Measurements from ENCODE around the gene CLEC9A. TPM values are rescaled to one million over a fixed set of nuclear protein-coding genes. Genes with fewer than 3 reads are reported as not detected.

Gene CLEC9A
- total and polyA plus RNA-seq, 2 donors (not counting 1 experiment from before 2014, with no cell fraction given) = not detected

GRCh38 chr12:10094646-10095395 is 64.3 kb downstream of the CLEC9A start:
- Histone ChIP-seq H3K36me3 (ENCODE audit: control insufficient read depth, insufficient read depth, low read length) (no peaks in the 10 kb centered on the region), H2AFZ (ENCODE audit: low read length) (no peak overlapping the region), H4K20me1 (ENCODE audit: control insufficient read depth, extremely low read depth, insufficient read depth, low read length) (no peaks in the 10 kb centered on the region), H3K9me3 (ENCODE audit: control insufficient read depth, insufficient read depth, low read depth, low read length) (no peaks in the 10 kb centered on the region), H3K9ac (ENCODE audit: insufficient read depth, low read length) (no peak overlapping the region), H3K4me3 (replicated peaks in 1 of 4; ENCODE audit: control extremely low read depth in 1 of 4, insufficient read depth in 1 of 4, low read depth in 3 of 4, low read length in 4 of 4) (no peak overlapping the region), H3K27ac (ENCODE audit: insufficient read depth, low read length) (no peak overlapping the region), H3K4me1 (ENCODE audit: control insufficient read depth, extremely low read depth, insufficient read depth, low read length) (no peaks in the 10 kb centered on the region), H3K27me3 (ENCODE audit: control insufficient read depth, insufficient read depth, low read length) (no peaks in the 10 kb centered on the region), H3K79me2 (ENCODE audit: control insufficient read depth, insufficient read depth, low read length) (no peaks in the 10 kb centered on the region), H3K4me2 (ENCODE audit: extremely low read depth, insufficient read depth, low read length) (no peak overlapping the region)
- no peak for DNase-seq (ENCODE audit: low read depth in 2 of 2)
- TF ChIP-seq CTCF (conservative IDR thresholded peaks at IDR 0.05 in 1 of 2, IDR thresholded peaks at IDR 0.05 in 1 of 2; ENCODE audit: low read depth in 1 of 2, low read length in 2 of 2) (no peak), EZH2 (IDR thresholded peaks at IDR 0.05; ENCODE audit: low read length, missing control alignments) (no peak)

DNA sequence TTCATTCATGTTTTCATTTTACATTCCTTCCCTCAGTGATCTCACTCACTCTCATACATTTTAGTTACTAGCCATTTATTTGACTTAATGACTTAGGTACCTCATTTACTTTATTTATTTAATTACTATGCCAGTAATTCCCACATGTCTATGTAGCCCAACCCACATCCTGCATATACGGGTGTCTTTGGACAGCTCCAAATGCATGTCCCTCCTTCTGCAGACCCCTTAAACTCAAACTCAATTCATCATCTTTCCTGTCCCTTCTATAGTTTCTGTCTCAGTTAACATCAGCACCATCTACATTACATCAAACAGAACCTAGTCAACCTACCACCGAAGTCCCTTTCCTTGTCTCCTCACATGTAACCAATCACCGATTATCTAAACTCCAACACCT is 65.5 kb downstream of the CLEC9A start:
- H3K4me2 ChIP-seq (ENCODE audit: extremely low read depth, insufficient read depth, low read length) = no peak overlapping the region
- no peak overlapping the region for H3K4me3 ChIP-seq (replicated peaks in 1 of 4; ENCODE audit: control extremely low read depth in 1 of 4, insufficient read depth in 1 of 4, low read depth in 3 of 4, low read length in 4 of 4)
- H3K27me3 ChIP-seq (ENCODE audit: control insufficient read depth, insufficient read depth, low read length) = no peaks in the 10 kb centered on the region
- no peaks in the 10 kb centered on the region for H3K4me1 ChIP-seq (ENCODE audit: control insufficient read depth, extremely low read depth, insufficient read depth, low read length)
- no peak overlapping the region for H3K9ac ChIP-seq (ENCODE audit: insufficient read depth, low read length)
- no peaks in the 10 kb centered on the region for H3K9me3 ChIP-seq (ENCODE audit: control insufficient read depth, insufficient read depth, low read depth, low read length)
- TF ChIP-seq EZH2 (IDR thresholded peaks at IDR 0.05; ENCODE audit: low read length, missing control alignments) (no peak), CTCF (conservative IDR thresholded peaks at IDR 0.05 in 1 of 2, IDR thresholded peaks at IDR 0.05 in 1 of 2; ENCODE audit: low read depth in 1 of 2, low read length in 2 of 2) (no peak)
- no peaks in the 10 kb centered on the region for H4K20me1 ChIP-seq (ENCODE audit: control insufficient read depth, extremely low read depth, insufficient read depth, low read length)
- no peak for DNase-seq (ENCODE audit: low read depth in 2 of 2)
- no peaks in the 10 kb centered on the region for H3K79me2 ChIP-seq (ENCODE audit: control insufficient read depth, insufficient read depth, low read length)
- H3K27ac ChIP-seq (ENCODE audit: insufficient read depth, low read length) = no peak overlapping the region
- no peaks in the 10 kb centered on the region for H3K36me3 ChIP-seq (ENCODE audit: control insufficient read depth, insufficient read depth, low read length)
- no peak overlapping the region for H2AFZ ChIP-seq (ENCODE audit: low read length)

GRCh38 chr12:10097521-10097920 is 67.0 kb downstream of the CLEC9A start:
- Histone ChIP-seq H2AFZ (ENCODE audit: low read length) (no peak overlapping the region), H3K36me3 (ENCODE audit: control insufficient read depth, insufficient read depth, low read length) (no peaks in the 10 kb centered on the region), H3K79me2 (ENCODE audit: control insufficient read depth, insufficient read depth, low read length) (no peaks in the 10 kb centered on the region), H4K20me1 (ENCODE audit: control insufficient read depth, extremely low read depth, insufficient read depth, low read length) (no peaks in the 10 kb centered on the region), H3K9ac (ENCODE audit: insufficient read depth, low read length) (no peak overlapping the region), H3K27me3 (ENCODE audit: control insufficient read depth, insufficient read depth, low read length) (no peaks in the 10 kb centered on the region), H3K9me3 (ENCODE audit: control insufficient read depth, insufficient read depth, low read depth, low read length) (no peaks in the 10 kb centered on the region), H3K4me2 (ENCODE audit: extremely low read depth, insufficient read depth, low read length) (no peak overlapping the region), H3K27ac (ENCODE audit: insufficient read depth, low read length) (no peak overlapping the region), H3K4me3 (replicated peaks in 1 of 4; ENCODE audit: control extremely low read depth in 1 of 4, insufficient read depth in 1 of 4, low read depth in 3 of 4, low read length in 4 of 4) (no peak overlapping the region), H3K4me1 (ENCODE audit: control insufficient read depth, extremely low read depth, insufficient read depth, low read length) (no peaks in the 10 kb centered on the region)
- TF ChIP-seq EZH2 (IDR thresholded peaks at IDR 0.05; ENCODE audit: low read length, missing control alignments) (no peak), CTCF (conservative IDR thresholded peaks at IDR 0.05 in 1 of 2, IDR thresholded peaks at IDR 0.05 in 1 of 2; ENCODE audit: low read depth in 1 of 2, low read length in 2 of 2) (no peak)
- DNase-seq (ENCODE audit: low read depth in 2 of 2) = no peak
